GM23338 (cell line): ENCODE results near the gene ZNF248. TPM values are rescaled to one million over a fixed set of nuclear protein-coding genes. Genes with fewer than 3 reads are reported as not detected.

Experiments used
- ATAC-seq: fragments of 200-7000 bp; cut with Tn5 transposase; 3 replicates; pipeline ENCODE4 v1.9.1; 2020
- DNase-seq: peaks from one replicate; pipeline ENCODE4 v3.0.0-alpha.2; 2015; ENCODE audit warnings: low spot score
- H2AFZ ChIP-seq: fragments of 200-600 bp; sonication (generic); 2 replicates; pipeline ENCODE4 v1.8.0; 2016; ENCODE audit warnings: antibody characterized with exemption, mild to moderate bottlenecking, moderate library complexity
- H3F3A ChIP-seq: fragments of 200-600 bp; sonication (generic); replicated peaks from 2 replicates; pipeline ENCODE4 v1.8.0; 2017; ENCODE audit warnings: antibody characterized with exemption, mixed run types, low read depth
- H3K27ac ChIP-seq: fragments of 200-600 bp; sonication (generic); 2 replicates; pipeline ENCODE4 v1.6.1; 2016; ENCODE audit warnings: low read depth
- H3K27me3 ChIP-seq: fragments of 200-600 bp; sonication (generic); 2 replicates; pipeline ENCODE4 v1.8.0; 2016; ENCODE audit warnings: mild to moderate bottlenecking, mixed run types, moderate library complexity; ENCODE audit not compliant: insufficient read depth
- H3K36me3 ChIP-seq: fragments of 200-600 bp; sonication (generic); 2 replicates; pipeline ENCODE4 v1.8.0; 2016; ENCODE audit warnings: mild to moderate bottlenecking; ENCODE audit not compliant: insufficient read depth
- H3K4me1 ChIP-seq: fragments of 200-600 bp; sonication (generic); 2 replicates; pipeline ENCODE4 v1.8.0; 2016; ENCODE audit warnings: mild to moderate bottlenecking, moderate library complexity; ENCODE audit not compliant: insufficient read depth
- H3K4me2 ChIP-seq: fragments of 200-600 bp; sonication (generic); 2 replicates; pipeline ENCODE4 v1.7.1; 2017; ENCODE audit warnings: mixed run types
- H3K4me3 ChIP-seq: fragments of 200-600 bp; sonication (generic); 2 replicates; pipeline ENCODE4 v1.6.1; 2016; ENCODE audit warnings: mixed run types
- H3K79me2 ChIP-seq: fragments of 200-600 bp; sonication (generic); replicated peaks from 2 replicates; pipeline ENCODE4 v1.8.0; 2017; ENCODE audit warnings: mild to moderate bottlenecking; ENCODE audit not compliant: insufficient read depth
- H3K9me2 ChIP-seq: fragments of 200-600 bp; sonication (generic); 2 replicates; pipeline ENCODE4 v1.8.0; 2017; ENCODE audit not compliant: insufficient read depth
- H4K20me1 ChIP-seq: fragments of 200-600 bp; sonication (generic); replicated peaks from 2 replicates; pipeline ENCODE4 v1.8.0; 2017; ENCODE audit warnings: mild to moderate bottlenecking; ENCODE audit not compliant: insufficient read depth
- H3K27ac Mint-ChIP-seq: 2 replicates; pipeline ENCODE4 v1.8.0; 2020; ENCODE audit warnings: inconsistent platforms, mild to moderate bottlenecking, moderate library complexity, mixed read lengths
- H3K27me3 Mint-ChIP-seq: 3 replicates; pipeline ENCODE4 v1.8.0; 2022; ENCODE audit warnings: low read depth, mild to moderate bottlenecking, moderate library complexity, mixed read lengths, inconsistent platforms; ENCODE audit not compliant: insufficient read depth, poor library complexity
- H3K36me3 Mint-ChIP-seq: 3 replicates; pipeline ENCODE4 v1.8.0; 2021; ENCODE audit warnings: low read depth, mild to moderate bottlenecking, inconsistent platforms, moderate library complexity, mixed read lengths
- H3K4me1 Mint-ChIP-seq: 3 replicates; pipeline ENCODE4 v1.8.0; 2020; ENCODE audit warnings: mild to moderate bottlenecking, inconsistent platforms, mixed read lengths
- H3K4me3 Mint-ChIP-seq: 3 replicates; pipeline ENCODE4 v1.8.0; 2021; ENCODE audit warnings: moderate library complexity, mild to moderate bottlenecking, inconsistent platforms, mixed read lengths
- H3K9me3 Mint-ChIP-seq: 3 replicates; pipeline ENCODE4 v1.8.0; 2020; ENCODE audit warnings: moderate library complexity, mild to moderate bottlenecking, inconsistent platforms, mixed read lengths
- CREB1 ChIP-seq: fragments of 250-450 bp; sonication (Bioruptor Pico); IDR thresholded peaks from 2 replicates; pipeline ENCODE4 v1.5.0; 2020; ENCODE audit warnings: low read depth, mild to moderate bottlenecking, moderate library complexity
- JUNB ChIP-seq: IDR thresholded peaks from one replicate; pipeline ENCODE4 v1.6.1; 2016; ENCODE audit warnings: antibody characterized with exemption; ENCODE audit not compliant: unreplicated experiment
- POLR2AphosphoS5 ChIP-seq: IDR thresholded peaks from 2 replicates; pipeline ENCODE4 v1.6.1; 2016; ENCODE audit warnings: antibody characterized with exemption, low read depth
- STAT1 ChIP-seq: IDR thresholded peaks from one replicate; pipeline ENCODE4 v1.6.1; 2016; ENCODE audit warnings: antibody characterized with exemption; ENCODE audit not compliant: unreplicated experiment
- polyA plus RNA-seq: library from polyadenylated mRNA; unstranded; fragments of >200 nt; fragmentation: Nextera tagmentation; extraction: Ambion mirVana; gene quantifications from 2 replicates; pipeline ENCODE4 v1.2.1, GENCODE V29; 2016
- total RNA-seq: library from RNA; depleted of rRNA; stranded (reverse); fragments of >200 nt; shearing (Covaris generic); gene quantifications from 2 replicates; pipeline ENCODE4 v1.2.3, GENCODE V29; 2014
- TF ChIP-seq, protein P1 (sequence below): IDR thresholded peaks from one replicate; pipeline ENCODE4 v1.6.1; 2018; ENCODE audit warnings: antibody characterized with exemption; ENCODE audit not compliant: unreplicated experiment
- TF ChIP-seq, protein P2 (sequence below): IDR thresholded peaks from 2 replicates; pipeline ENCODE4 v1.6.1; 2016; ENCODE audit warnings: antibody characterized with exemption
- TF ChIP-seq, protein P3 (sequence below): fragments of 250-450 bp; sonication (Bioruptor Pico); IDR thresholded peaks from 2 replicates; pipeline ENCODE4 v1.5.0; 2020; ENCODE audit warnings: mild to moderate bottlenecking, moderate library complexity
- TF ChIP-seq, protein P4 (sequence below), 2 experiments: fragments of 200-600 bp in 1 of 2; sonication (generic) in 1 of 2; conservative IDR thresholded peaks; 2 replicates each; pipeline versions ENCODE4 v1.5.1 to v1.6.1; 2016 to 2017; ENCODE audit warnings: antibody characterized with exemption in 2 of 2, low read depth in 2 of 2, mild to moderate bottlenecking in 2 of 2, moderate library complexity in 1 of 2

ZNF248 gene
- total and polyA plus RNA-seq, 2 experiments from 2014 or later: 2.7 to 5.3 TPM

DNA sequence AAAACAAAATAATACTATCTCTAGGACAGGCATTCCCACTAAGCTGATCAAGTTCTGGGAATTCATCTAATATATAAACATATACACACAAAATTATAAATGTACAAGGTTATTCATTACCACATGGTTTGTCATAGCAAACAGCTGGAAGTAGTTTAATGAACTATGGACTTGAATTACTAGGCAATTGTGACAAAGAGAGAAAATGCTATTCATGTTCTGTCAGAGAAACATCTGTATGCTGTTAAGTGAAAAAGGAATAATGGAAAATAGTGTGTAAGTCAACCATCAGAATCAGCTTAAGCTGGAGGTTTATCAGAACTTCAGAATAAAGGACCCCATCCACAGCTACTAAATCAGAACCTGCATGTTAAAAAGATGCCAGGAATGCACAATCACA is 2.8 kb downstream of the ZNF248 start (continued):
- TF ChIP-seq, protein P1, sequence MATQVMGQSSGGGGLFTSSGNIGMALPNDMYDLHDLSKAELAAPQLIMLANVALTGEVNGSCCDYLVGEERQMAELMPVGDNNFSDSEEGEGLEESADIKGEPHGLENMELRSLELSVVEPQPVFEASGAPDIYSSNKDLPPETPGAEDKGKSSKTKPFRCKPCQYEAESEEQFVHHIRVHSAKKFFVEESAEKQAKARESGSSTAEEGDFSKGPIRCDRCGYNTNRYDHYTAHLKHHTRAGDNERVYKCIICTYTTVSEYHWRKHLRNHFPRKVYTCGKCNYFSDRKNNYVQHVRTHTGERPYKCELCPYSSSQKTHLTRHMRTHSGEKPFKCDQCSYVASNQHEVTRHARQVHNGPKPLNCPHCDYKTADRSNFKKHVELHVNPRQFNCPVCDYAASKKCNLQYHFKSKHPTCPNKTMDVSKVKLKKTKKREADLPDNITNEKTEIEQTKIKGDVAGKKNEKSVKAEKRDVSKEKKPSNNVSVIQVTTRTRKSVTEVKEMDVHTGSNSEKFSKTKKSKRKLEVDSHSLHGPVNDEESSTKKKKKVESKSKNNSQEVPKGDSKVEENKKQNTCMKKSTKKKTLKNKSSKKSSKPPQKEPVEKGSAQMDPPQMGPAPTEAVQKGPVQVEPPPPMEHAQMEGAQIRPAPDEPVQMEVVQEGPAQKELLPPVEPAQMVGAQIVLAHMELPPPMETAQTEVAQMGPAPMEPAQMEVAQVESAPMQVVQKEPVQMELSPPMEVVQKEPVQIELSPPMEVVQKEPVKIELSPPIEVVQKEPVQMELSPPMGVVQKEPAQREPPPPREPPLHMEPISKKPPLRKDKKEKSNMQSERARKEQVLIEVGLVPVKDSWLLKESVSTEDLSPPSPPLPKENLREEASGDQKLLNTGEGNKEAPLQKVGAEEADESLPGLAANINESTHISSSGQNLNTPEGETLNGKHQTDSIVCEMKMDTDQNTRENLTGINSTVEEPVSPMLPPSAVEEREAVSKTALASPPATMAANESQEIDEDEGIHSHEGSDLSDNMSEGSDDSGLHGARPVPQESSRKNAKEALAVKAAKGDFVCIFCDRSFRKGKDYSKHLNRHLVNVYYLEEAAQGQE: no peak

DNA sequence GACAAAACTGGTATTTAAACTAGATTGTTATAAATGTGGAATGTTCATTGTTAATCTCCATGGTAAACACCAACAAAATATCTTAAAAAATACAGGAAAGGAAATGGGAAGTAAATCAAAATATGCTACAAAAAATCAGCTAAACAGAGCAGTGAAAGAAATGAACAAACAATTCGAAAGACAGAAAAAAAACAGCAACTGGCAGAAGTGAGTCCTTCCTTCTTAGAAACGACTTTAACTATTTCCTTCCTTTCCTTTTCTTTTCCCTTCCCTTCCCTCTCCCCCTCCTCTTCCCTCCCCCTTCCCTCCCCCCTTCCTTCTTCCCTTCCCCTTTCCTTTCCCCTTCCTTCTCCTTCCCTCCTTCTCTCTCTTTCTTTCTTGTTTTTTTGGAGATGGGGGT is 12.8 kb downstream of the ZNF248 start:
- Mint-ChIP-seq H3K27ac (no peak overlapping the region), H3K27me3 (peaks cover 2% of the 10 kb centered on the region), H3K4me3 (no peak overlapping the region), H3K36me3 (peaks cover 71% of the 10 kb centered on the region), H3K9me3 (peaks cover 96% of the 10 kb centered on the region), H3K4me1 (no peaks in the 10 kb centered on the region)
- H3K9me2 ChIP-seq: no peaks in the 10 kb centered on the region; the same call in 1 of the 2 replicates
- no peaks in the 10 kb centered on the region for H3F3A ChIP-seq
- peaks cover 14% of the 10 kb centered on the region; the same call in 1 of the 2 replicates for H3K36me3 ChIP-seq
- H3K27me3 ChIP-seq: no peaks in the 10 kb centered on the region
- H3K4me1 ChIP-seq: no peaks in the 10 kb centered on the region
- no peaks in the 10 kb centered on the region for H4K20me1 ChIP-seq
- ATAC-seq (no peak), DNase-seq (no peak)
- no peaks in the 10 kb centered on the region for H3K79me2 ChIP-seq
- H3K4me2 ChIP-seq: no peak overlapping the region
- H3K4me3 ChIP-seq: no peak overlapping the region
- no peak overlapping the region for H3K27ac ChIP-seq
- no peak overlapping the region for H2AFZ ChIP-seq
- TF ChIP-seq STAT1: no peak
- TF ChIP-seq, protein P2, sequence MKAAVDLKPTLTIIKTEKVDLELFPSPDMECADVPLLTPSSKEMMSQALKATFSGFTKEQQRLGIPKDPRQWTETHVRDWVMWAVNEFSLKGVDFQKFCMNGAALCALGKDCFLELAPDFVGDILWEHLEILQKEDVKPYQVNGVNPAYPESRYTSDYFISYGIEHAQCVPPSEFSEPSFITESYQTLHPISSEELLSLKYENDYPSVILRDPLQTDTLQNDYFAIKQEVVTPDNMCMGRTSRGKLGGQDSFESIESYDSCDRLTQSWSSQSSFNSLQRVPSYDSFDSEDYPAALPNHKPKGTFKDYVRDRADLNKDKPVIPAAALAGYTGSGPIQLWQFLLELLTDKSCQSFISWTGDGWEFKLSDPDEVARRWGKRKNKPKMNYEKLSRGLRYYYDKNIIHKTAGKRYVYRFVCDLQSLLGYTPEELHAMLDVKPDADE: no peak
- TF ChIP-seq, protein P3, sequence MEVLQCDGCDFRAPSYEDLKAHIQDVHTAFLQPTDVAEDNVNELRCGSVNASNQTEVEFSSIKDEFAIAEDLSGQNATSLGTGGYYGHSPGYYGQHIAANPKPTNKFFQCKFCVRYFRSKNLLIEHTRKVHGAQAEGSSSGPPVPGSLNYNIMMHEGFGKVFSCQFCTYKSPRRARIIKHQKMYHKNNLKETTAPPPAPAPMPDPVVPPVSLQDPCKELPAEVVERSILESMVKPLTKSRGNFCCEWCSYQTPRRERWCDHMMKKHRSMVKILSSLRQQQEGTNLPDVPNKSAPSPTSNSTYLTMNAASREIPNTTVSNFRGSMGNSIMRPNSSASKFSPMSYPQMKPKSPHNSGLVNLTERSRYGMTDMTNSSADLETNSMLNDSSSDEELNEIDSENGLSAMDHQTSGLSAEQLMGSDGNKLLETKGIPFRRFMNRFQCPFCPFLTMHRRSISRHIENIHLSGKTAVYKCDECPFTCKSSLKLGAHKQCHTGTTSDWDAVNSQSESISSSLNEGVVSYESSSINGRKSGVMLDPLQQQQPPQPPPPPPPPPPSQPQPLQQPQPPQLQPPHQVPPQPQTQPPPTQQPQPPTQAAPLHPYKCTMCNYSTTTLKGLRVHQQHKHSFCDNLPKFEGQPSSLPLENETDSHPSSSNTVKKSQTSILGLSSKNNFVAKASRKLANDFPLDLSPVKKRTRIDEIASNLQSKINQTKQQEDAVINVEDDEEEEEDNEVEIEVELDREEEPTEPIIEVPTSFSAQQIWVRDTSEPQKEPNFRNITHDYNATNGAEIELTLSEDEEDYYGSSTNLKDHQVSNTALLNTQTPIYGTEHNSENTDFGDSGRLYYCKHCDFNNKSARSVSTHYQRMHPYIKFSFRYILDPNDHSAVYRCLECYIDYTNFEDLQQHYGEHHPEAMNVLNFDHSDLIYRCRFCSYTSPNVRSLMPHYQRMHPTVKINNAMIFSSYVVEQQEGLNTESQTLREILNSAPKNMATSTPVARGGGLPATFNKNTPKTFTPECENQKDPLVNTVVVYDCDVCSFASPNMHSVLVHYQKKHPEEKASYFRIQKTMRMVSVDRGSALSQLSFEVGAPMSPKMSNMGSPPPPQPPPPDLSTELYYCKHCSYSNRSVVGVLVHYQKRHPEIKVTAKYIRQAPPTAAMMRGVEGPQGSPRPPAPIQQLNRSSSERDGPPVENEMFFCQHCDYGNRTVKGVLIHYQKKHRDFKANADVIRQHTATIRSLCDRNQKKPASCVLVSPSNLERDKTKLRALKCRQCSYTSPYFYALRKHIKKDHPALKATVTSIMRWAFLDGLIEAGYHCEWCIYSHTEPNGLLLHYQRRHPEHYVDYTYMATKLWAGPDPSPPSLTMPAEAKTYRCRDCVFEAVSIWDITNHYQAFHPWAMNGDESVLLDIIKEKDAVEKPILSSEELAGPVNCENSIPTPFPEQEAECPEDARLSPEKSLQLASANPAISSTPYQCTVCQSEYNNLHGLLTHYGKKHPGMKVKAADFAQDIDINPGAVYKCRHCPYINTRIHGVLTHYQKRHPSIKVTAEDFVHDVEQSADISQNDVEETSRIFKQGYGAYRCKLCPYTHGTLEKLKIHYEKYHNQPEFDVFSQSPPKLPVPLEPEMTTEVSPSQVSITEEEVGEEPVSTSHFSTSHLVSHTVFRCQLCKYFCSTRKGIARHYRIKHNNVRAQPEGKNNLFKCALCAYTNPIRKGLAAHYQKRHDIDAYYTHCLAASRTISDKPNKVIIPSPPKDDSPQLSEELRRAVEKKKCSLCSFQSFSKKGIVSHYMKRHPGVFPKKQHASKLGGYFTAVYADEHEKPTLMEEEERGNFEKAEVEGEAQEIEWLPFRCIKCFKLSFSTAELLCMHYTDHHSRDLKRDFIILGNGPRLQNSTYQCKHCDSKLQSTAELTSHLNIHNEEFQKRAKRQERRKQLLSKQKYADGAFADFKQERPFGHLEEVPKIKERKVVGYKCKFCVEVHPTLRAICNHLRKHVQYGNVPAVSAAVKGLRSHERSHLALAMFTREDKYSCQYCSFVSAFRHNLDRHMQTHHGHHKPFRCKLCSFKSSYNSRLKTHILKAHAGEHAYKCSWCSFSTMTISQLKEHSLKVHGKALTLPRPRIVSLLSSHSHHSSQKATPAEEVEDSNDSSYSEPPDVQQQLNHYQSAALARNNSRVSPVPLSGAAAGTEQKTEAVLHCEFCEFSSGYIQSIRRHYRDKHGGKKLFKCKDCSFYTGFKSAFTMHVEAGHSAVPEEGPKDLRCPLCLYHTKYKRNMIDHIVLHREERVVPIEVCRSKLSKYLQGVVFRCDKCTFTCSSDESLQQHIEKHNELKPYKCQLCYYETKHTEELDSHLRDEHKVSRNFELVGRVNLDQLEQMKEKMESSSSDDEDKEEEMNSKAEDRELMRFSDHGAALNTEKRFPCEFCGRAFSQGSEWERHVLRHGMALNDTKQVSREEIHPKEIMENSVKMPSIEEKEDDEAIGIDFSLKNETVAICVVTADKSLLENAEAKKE (CRISPR knock-in tag): no peak
- TF ChIP-seq POLR2AphosphoS5: no peak
- TF ChIP-seq, protein P4, sequence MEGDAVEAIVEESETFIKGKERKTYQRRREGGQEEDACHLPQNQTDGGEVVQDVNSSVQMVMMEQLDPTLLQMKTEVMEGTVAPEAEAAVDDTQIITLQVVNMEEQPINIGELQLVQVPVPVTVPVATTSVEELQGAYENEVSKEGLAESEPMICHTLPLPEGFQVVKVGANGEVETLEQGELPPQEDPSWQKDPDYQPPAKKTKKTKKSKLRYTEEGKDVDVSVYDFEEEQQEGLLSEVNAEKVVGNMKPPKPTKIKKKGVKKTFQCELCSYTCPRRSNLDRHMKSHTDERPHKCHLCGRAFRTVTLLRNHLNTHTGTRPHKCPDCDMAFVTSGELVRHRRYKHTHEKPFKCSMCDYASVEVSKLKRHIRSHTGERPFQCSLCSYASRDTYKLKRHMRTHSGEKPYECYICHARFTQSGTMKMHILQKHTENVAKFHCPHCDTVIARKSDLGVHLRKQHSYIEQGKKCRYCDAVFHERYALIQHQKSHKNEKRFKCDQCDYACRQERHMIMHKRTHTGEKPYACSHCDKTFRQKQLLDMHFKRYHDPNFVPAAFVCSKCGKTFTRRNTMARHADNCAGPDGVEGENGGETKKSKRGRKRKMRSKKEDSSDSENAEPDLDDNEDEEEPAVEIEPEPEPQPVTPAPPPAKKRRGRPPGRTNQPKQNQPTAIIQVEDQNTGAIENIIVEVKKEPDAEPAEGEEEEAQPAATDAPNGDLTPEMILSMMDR (conservative IDR thresholded peaks at IDR 0.05; ENCODE audit: low read depth in 2 of 2): no peak
- no peak for TF ChIP-seq CREB1 (CRISPR knock-in tag)
- TF ChIP-seq, protein P1: no peak
- no peak for TF ChIP-seq JUNB
